ENCODE results near the gene ADAM33.

The ADAM33 gene, protein sequence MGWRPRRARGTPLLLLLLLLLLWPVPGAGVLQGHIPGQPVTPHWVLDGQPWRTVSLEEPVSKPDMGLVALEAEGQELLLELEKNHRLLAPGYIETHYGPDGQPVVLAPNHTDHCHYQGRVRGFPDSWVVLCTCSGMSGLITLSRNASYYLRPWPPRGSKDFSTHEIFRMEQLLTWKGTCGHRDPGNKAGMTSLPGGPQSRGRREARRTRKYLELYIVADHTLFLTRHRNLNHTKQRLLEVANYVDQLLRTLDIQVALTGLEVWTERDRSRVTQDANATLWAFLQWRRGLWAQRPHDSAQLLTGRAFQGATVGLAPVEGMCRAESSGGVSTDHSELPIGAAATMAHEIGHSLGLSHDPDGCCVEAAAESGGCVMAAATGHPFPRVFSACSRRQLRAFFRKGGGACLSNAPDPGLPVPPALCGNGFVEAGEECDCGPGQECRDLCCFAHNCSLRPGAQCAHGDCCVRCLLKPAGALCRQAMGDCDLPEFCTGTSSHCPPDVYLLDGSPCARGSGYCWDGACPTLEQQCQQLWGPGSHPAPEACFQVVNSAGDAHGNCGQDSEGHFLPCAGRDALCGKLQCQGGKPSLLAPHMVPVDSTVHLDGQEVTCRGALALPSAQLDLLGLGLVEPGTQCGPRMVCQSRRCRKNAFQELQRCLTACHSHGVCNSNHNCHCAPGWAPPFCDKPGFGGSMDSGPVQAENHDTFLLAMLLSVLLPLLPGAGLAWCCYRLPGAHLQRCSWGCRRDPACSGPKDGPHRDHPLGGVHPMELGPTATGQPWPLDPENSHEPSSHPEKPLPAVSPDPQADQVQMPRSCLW

DNA sequence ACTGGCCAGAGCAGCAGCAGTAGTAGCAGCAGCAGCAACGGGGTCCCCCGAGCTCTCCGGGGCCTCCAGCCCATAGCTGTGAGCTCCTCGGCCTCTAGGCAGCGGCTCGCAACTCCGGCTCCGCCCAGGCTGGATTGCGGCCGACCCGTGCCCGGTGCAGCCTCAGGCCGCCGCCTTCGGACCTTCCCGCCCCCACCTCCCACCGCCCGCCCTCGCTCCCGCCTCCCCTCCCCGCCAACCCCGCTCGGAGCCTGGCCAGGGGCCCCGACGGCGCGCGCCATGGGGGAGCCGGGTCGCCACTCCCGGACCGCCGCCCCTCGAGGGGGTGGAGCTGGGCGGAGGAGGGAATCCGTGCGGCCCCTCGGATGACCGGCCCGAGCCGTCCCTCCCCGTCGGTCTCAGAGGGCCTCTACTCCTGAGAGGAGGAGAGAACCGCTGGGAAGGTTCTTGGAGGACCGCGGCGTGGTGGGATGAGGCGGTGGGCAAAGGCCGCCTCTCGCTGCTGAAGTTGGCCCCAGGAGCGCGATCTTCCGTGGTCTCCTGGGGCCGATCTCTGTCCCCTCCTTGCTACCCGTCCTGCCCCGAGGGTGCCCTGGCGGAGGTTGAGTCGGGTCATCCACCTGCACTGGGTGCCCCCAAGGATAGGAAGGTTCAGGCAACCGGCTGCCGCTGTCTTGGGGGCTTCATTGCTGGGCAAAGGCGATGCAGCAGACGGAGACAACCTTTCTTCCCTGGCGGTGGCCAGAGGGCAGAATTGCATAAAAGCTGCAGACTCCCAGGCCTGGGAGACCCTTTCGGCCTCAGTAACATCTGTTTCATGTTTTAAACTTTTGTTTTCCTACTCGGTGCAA is at the start of gene ADAM33:
Gene ADAM33 (minus strand): TSS at position 80 of the 851 bp plus-strand sequence. CDS start 6 bp downstream, at position 74.
- Mint-ChIP-seq H3K27ac (no peak within 1 kb of the TSS), H3K4me1 (peaks cover 5% of the 10 kb centered on the region), H3K9me3 (no peaks in the 10 kb centered on the region), H3K4me3 (no peak within 1 kb of the TSS), H3K36me3 (no peaks in the 10 kb centered on the region), H3K27me3 (peaks cover 21% of the 10 kb centered on the region)
- ATAC-seq (ENCODE audit: low read depth) (peak; percentile 10), DNase-seq (ENCODE audit: low spot score in 2 of 2) (no peak)

- Mint-ChIP-seq H3K27me3 (peaks cover 28% of the 10 kb centered on the region), H3K27ac (no peak overlapping the region), H3K4me1 (peaks cover 5% of the 10 kb centered on the region), H3K9me3 (no peaks in the 10 kb centered on the region), H3K4me3 (no peak overlapping the region), H3K36me3 (no peaks in the 10 kb centered on the region)
- ATAC-seq (ENCODE audit: low read depth) (no peak), DNase-seq (ENCODE audit: low spot score in 2 of 2) (no peak)
Measured at GRCh38 chr20:3730803-3731672, 49.2 kb upstream of the ADAM33 start.

DNA sequence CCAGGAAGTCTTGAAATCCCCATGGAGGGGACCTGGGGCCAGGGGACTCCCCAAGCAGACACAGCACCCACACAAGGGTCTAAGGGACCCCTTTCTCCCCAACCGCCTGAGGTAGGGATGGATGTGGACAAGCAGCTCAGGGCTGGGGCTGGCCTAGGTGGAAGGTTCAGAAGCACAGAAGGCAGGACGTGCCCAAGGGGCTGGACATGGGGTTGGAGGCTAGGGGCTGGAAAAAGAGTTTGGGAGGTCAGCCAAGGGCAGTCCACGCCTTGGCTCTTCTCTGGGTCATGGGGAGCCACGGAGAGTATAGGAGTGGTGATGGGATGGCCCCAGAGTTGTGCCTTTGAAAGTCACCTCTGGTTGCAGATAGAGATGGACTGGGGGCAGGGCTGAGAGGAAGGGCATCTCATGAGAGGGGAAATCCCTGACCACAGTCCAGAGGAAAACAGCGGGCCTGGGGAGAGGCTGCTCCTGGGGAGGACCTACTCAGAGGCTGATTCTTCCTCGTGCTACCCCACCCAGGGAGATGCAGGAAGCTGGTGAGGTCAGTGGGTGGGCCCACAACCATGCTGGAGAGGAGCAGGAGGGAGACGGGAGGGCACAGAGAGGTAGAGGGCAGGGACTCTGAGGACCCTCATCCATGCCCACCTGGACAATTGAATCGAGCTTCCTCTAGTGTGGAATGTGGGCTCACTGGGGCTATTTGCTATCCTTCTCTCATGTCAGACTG is 48.2 kb upstream of the ADAM33 start:
- DNase-seq (ENCODE audit: low spot score in 2 of 2) (no peak), ATAC-seq (ENCODE audit: low read depth) (no peak)
- H3K27ac Mint-ChIP-seq = no peak overlapping the region
- peaks cover 29% of the 10 kb centered on the region for H3K27me3 Mint-ChIP-seq
- peaks cover 5% of the 10 kb centered on the region for H3K4me1 Mint-ChIP-seq
- no peaks in the 10 kb centered on the region for H3K36me3 Mint-ChIP-seq
- no peaks in the 10 kb centered on the region for H3K9me3 Mint-ChIP-seq
- H3K4me3 Mint-ChIP-seq = no peak overlapping the region

- H3K27ac Mint-ChIP-seq = no peak overlapping the region
- no peak overlapping the region for H3K4me3 Mint-ChIP-seq
- H3K4me1 Mint-ChIP-seq = peaks cover 5% of the 10 kb centered on the region
- no peaks in the 10 kb centered on the region for H3K9me3 Mint-ChIP-seq
- ATAC-seq (ENCODE audit: low read depth) (no peak), DNase-seq (ENCODE audit: low spot score in 2 of 2) (no peak)
- H3K36me3 Mint-ChIP-seq = no peaks in the 10 kb centered on the region
- peaks cover 29% of the 10 kb centered on the region for H3K27me3 Mint-ChIP-seq
Measured at GRCh38 chr20:3729378-3729777, 47.6 kb upstream of the ADAM33 start.

DNA sequence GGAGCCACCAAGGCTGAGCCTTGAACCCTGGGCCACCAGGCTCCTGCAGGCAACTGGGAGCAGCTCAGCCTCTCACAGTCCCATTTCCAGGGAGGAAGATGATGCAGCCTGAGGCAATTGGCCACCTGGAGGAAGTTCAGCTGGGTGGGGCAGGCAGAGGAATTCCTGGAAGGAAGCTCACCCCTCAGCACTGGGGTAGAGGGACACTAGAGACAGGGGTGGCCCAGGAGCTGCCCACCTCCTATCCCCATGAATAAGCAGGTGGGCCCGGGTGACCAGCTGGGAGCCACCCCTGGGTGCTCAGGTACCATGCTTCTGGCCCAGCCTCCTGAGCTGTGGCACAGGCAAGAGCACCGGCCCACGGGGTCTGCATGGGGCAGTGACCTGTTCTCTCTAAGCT is 47.1 kb upstream of the ADAM33 start:
- Mint-ChIP-seq H3K9me3 (peaks cover 2% of the 10 kb centered on the region), H3K27ac (no peak overlapping the region), H3K4me3 (no peak overlapping the region), H3K36me3 (no peaks in the 10 kb centered on the region), H3K27me3 (peaks cover 31% of the 10 kb centered on the region), H3K4me1 (peaks cover 5% of the 10 kb centered on the region)
- ATAC-seq (ENCODE audit: low read depth) (no peak), DNase-seq (ENCODE audit: low spot score in 2 of 2) (no peak)

DNA sequence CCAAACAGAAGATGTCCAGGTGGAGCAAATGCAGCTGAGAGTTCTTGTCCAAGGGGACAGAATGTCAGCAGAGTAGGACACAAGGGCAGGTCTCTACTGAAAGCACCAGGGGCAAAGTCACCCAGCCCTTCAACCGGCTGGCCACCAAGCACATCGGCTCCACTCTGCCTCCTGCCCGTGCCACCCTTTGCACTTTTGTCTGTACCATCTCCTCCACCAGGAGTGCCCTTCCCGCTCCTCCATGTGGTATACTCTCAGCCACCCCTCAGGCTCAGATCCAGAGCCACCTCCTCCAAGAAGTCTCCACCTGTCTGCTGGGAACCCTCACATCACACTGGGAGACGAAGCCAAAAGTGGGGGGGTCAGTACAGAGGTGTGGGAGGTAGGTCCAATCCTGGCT is 46.5 kb upstream of the ADAM33 start:
- ATAC-seq (ENCODE audit: low read depth) (no peak), DNase-seq (ENCODE audit: low spot score in 2 of 2) (no peak)
- Mint-ChIP-seq H3K4me1 (peaks cover 5% of the 10 kb centered on the region), H3K36me3 (no peaks in the 10 kb centered on the region), H3K27ac (no peak overlapping the region), H3K27me3 (peaks cover 32% of the 10 kb centered on the region), H3K9me3 (peaks cover 2% of the 10 kb centered on the region), H3K4me3 (no peak overlapping the region)

- DNase-seq (ENCODE audit: low spot score in 2 of 2) (no peak), ATAC-seq (ENCODE audit: low read depth) (no peak)
- Mint-ChIP-seq H3K4me1 (peaks cover 5% of the 10 kb centered on the region), H3K27me3 (peaks cover 33% of the 10 kb centered on the region), H3K4me3 (no peak overlapping the region), H3K36me3 (no peaks in the 10 kb centered on the region), H3K9me3 (peaks cover 2% of the 10 kb centered on the region), H3K27ac (no peak overlapping the region)
Measured at GRCh38 chr20:3727401-3728021, 45.7 kb upstream of the ADAM33 start.

- peaks cover 30% of the 10 kb centered on the region for H3K27me3 Mint-ChIP-seq
- H3K9me3 Mint-ChIP-seq = peaks cover 2% of the 10 kb centered on the region
- H3K4me1 Mint-ChIP-seq = peaks cover 2% of the 10 kb centered on the region
- no peak overlapping the region for H3K4me3 Mint-ChIP-seq
- H3K36me3 Mint-ChIP-seq = no peaks in the 10 kb centered on the region
- H3K27ac Mint-ChIP-seq = no peak overlapping the region
- ATAC-seq (ENCODE audit: low read depth) (no peak), DNase-seq (ENCODE audit: low spot score in 2 of 2) (no peak)
Measured at GRCh38 chr20:3724356-3724755, 42.5 kb upstream of the ADAM33 start.

GRCh38 chr20:3723284-3723683 is 41.5 kb upstream of the ADAM33 start:
- Mint-ChIP-seq H3K9me3 (peaks cover 2% of the 10 kb centered on the region), H3K27ac (no peak overlapping the region), H3K27me3 (peaks cover 29% of the 10 kb centered on the region), H3K4me1 (peaks cover 2% of the 10 kb centered on the region), H3K36me3 (no peaks in the 10 kb centered on the region), H3K4me3 (no peak overlapping the region)
- DNase-seq (ENCODE audit: low spot score in 2 of 2) (no peak), ATAC-seq (ENCODE audit: low read depth) (no peak)

GRCh38 chr20:3721912-3722311 is 40.1 kb upstream of the ADAM33 start:
- peaks cover 2% of the 10 kb centered on the region for H3K9me3 Mint-ChIP-seq
- H3K27me3 Mint-ChIP-seq = peaks cover 28% of the 10 kb centered on the region
- no peak for ATAC-seq (ENCODE audit: low read depth)
- H3K36me3 Mint-ChIP-seq = no peaks in the 10 kb centered on the region
- no peak for DNase-seq (ENCODE audit: low spot score in 2 of 2)
- H3K27ac Mint-ChIP-seq = no peak overlapping the region
- H3K4me3 Mint-ChIP-seq = no peak overlapping the region
- peaks cover 2% of the 10 kb centered on the region for H3K4me1 Mint-ChIP-seq

DNA sequence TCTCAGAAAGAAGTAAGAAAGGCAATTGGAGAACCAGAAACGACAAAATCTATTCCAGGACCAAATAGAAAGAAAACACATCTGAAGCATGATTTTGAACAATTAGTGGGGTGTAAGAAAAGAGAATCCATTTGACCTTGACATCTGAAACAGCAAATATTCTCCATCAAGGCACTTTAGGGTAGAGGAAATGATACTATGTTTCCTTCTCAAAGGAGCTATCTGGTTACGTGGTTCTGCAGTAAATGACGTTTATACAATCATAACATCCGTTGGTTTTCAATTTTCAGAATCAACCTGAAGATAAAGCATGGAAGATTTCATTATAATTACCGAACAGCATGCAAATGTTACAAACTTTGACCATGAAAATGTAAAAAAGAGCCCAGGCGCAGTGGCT is 38.8 kb upstream of the ADAM33 start:
- DNase-seq (ENCODE audit: low spot score in 2 of 2) = no peak
- no peak overlapping the region for H3K4me3 Mint-ChIP-seq
- H3K36me3 Mint-ChIP-seq = no peaks in the 10 kb centered on the region
- H3K9me3 Mint-ChIP-seq = peaks cover 2% of the 10 kb centered on the region
- H3K27me3 Mint-ChIP-seq = peaks cover 28% of the 10 kb centered on the region
- ATAC-seq (ENCODE audit: low read depth) = peak; percentile 63
- no peak overlapping the region for H3K27ac Mint-ChIP-seq
- H3K4me1 Mint-ChIP-seq = peaks cover 2% of the 10 kb centered on the region

GRCh38 chr20:3720068-3720467 is 38.3 kb upstream of the ADAM33 start:
- Mint-ChIP-seq H3K9me3 (peaks cover 2% of the 10 kb centered on the region), H3K27me3 (peaks cover 29% of the 10 kb centered on the region), H3K36me3 (no peaks in the 10 kb centered on the region), H3K4me1 (peaks cover 2% of the 10 kb centered on the region), H3K4me3 (no peak overlapping the region), H3K27ac (no peak overlapping the region)
- no peak for ATAC-seq (ENCODE audit: low read depth)
- DNase-seq (ENCODE audit: low spot score in 2 of 2) = no peak
